GM18519 (cell line): Measurements from ENCODE around the gene PLAGL2.
"Not testable (repeated sequence)": the region's sequence is repeated elsewhere in the genome, so short reads cannot be mapped to it uniquely, and the experiment has no call there.

Experiments
- ATAC-seq: cut with Tn5 transposase; IDR thresholded peaks from one replicate; pipeline ENCODE4 v1.9.1; 2021; ENCODE audit warnings: mild to moderate bottlenecking, moderate library complexity; ENCODE audit not compliant: unreplicated experiment, low FRiP score

The PLAGL2 gene

GRCh38 chr20:32205110-32205842 lies 2.3 kb downstream of the PLAGL2 start:
- no peak for ATAC-seq

GRCh38 chr20:32204205-32205109 lies 3.1 kb downstream of the PLAGL2 start:
- no peak for ATAC-seq

GRCh38 chr20:32203356-32204204 lies 4.0 kb downstream of the PLAGL2 start:
- no peak for ATAC-seq

- ATAC-seq: no peak
These were observed 5.6 kb downstream of the PLAGL2 start for GRCh38 chr20:32201977-32202363.

GRCh38 chr20:32201296-32201976 lies 6.1 kb downstream of the PLAGL2 start:
- ATAC-seq: no peak

- no peak for ATAC-seq
These were observed 8.5 kb downstream of the PLAGL2 start for GRCh38 chr20:32199006-32199405.

- not testable (repeated sequence) for ATAC-seq
These were observed 10.4 kb downstream of the PLAGL2 start for GRCh38 chr20:32197136-32197535.

GRCh38 chr20:32196613-32197012 lies 10.9 kb downstream of the PLAGL2 start:
- not testable (repeated sequence) for ATAC-seq

- no peak for ATAC-seq
These were observed 12.0 kb downstream of the PLAGL2 start for GRCh38 chr20:32195581-32195980.

- no peak for ATAC-seq
These were observed 13.5 kb downstream of the PLAGL2 start for GRCh38 chr20:32193996-32194395.

- ATAC-seq: not testable (repeated sequence)
These were observed 14.2 kb downstream of the PLAGL2 start for GRCh38 chr20:32193336-32193735.

- no peak for ATAC-seq
These were observed 14.8 kb downstream of the PLAGL2 start for GRCh38 chr20:32192698-32193097.

- ATAC-seq: no peak
These were observed 15.7 kb downstream of the PLAGL2 start for GRCh38 chr20:32191873-32192272.

GRCh38 chr20:32191422-32191821 lies 16.1 kb downstream of the PLAGL2 start:
- no peak for ATAC-seq

GRCh38 chr20:32190616-32191415 lies 16.7 kb downstream of the PLAGL2 start:
- ATAC-seq: no peak

GRCh38 chr20:32189691-32190615 lies 17.6 kb downstream of the PLAGL2 start:
- ATAC-seq: no peak

- no peak for ATAC-seq
These were observed 18.5 kb downstream of the PLAGL2 start for GRCh38 chr20:32189123-32189410.

- ATAC-seq: no peak
These were observed 19.0 kb downstream of the PLAGL2 start for GRCh38 chr20:32188376-32189122.
